Endothelial cell of umbilical vein (primary cell): ENCODE data around the gene UFSP2. TPM values are rescaled to one million over a fixed set of nuclear protein-coding genes. Genes with fewer than 3 reads are reported as not detected.

Experiments used
- BruUV-seq: library from RNA; stranded (reverse); fragments of 400-500 nt; replicated peaks from 2 replicates; lab custom pipeline; 2021; lab: Mats Ljungman, UMichigan
- CTCF ChIA-PET: fragments of 300-600, 350-600 bp; sonication (Branson Sonifier 250); formaldehyde crosslinking; loops from one replicate; lab custom pipeline; 2021; ENCODE audit warnings: antibody characterized with exemption, inconsistent platforms; lab: Charles Lee
- POLR2A ChIA-PET: fragments of 300-600, 350-600 bp; sonication (Branson Sonifier 250); formaldehyde crosslinking; loops from one replicate; lab custom pipeline; 2021; ENCODE audit warnings: antibody characterized with exemption, inconsistent platforms; lab: Charles Lee
- DNase-seq: peaks from one replicate; pipeline ENCODE4 v3.0.0-alpha.2; 2011; ENCODE audit warnings: low read depth, low spot score
- FAIRE-seq: peaks from 2 replicates; lab custom pipeline; 2011; peaks lifted over from hg19 to GRCh38; lab: Jason Lieb, UNC
- H2AFZ ChIP-seq: 2 replicates; pipeline ENCODE4 v1.6.0; 2012; ENCODE audit warnings: low read depth, low read length, control low read depth, inconsistent platforms
- H3K27ac ChIP-seq: 2 replicates; pipeline ENCODE4 v1.5.1; 2011; ENCODE audit warnings: low read depth, mild to moderate bottlenecking, control low read depth, low read length, moderate library complexity; ENCODE audit not compliant: insufficient read depth
- H3K27me3 ChIP-seq, 2 experiments: 2 replicates each; pipeline versions ENCODE4 v1.6.0 to v1.6.1; 2011; ENCODE audit warnings: low read length in 2 of 2, mixed read lengths in 1 of 2; ENCODE audit not compliant: control insufficient read depth in 2 of 2, insufficient read depth in 2 of 2
- H3K36me3 ChIP-seq, 2 experiments: 2 replicates in 1 of 2; 3 replicates in 1 of 2; pipeline ENCODE4 v1.5.1; 2011; ENCODE audit warnings: low read length in 2 of 2, mild to moderate bottlenecking in 1 of 2, moderate library complexity in 1 of 2; ENCODE audit not compliant: control insufficient read depth in 2 of 2, insufficient read depth in 2 of 2; ENCODE audit errors: extremely low read depth in 1 of 2
- H3K4me1 ChIP-seq: 3 replicates; pipeline ENCODE4 v1.5.1; 2011; ENCODE audit warnings: mild to moderate bottlenecking, low read length; ENCODE audit not compliant: control insufficient read depth, insufficient read depth; ENCODE audit errors: extremely low read depth
- H3K4me2 ChIP-seq: 2 replicates; pipeline ENCODE4 v1.6.1; 2011; ENCODE audit warnings: low read length, control low read depth, mixed read lengths; ENCODE audit not compliant: insufficient read depth
- H3K4me3 ChIP-seq, 3 experiments: fragments of 200-600 bp in 1 of 3; sonication (generic), shearing (Covaris generic) in 1 of 3; replicated peaks in 1 of 3; 2 replicates each; pipeline ENCODE4 v1.5.1; 2011 to 2016; ENCODE audit warnings: control low read depth in 3 of 3, low read length in 3 of 3, mild to moderate bottlenecking in 2 of 3, inconsistent platforms in 1 of 3, low read depth in 1 of 3, moderate library complexity in 1 of 3; ENCODE audit not compliant: insufficient read depth in 1 of 3
- H3K79me2 ChIP-seq: 2 replicates; pipeline ENCODE4 v1.6.0; 2012; ENCODE audit warnings: low read length, inconsistent platforms; ENCODE audit not compliant: control insufficient read depth, insufficient read depth
- H3K9ac ChIP-seq: replicated peaks from 2 replicates; pipeline ENCODE3; 2011; ENCODE audit warnings: low read length, control low read depth; ENCODE audit not compliant: insufficient read depth; ENCODE audit errors: extremely low read depth
- H3K9me1 ChIP-seq: replicated peaks from 3 replicates; pipeline ENCODE4 v1.6.0; 2011; ENCODE audit warnings: mild to moderate bottlenecking, low read length; ENCODE audit not compliant: control insufficient read depth, insufficient read depth; ENCODE audit errors: extremely low read depth
- H3K9me3 ChIP-seq: replicated peaks from 2 replicates; pipeline ENCODE4 v1.5.1; 2012; ENCODE audit warnings: low read length, inconsistent platforms; ENCODE audit not compliant: control insufficient read depth, insufficient read depth
- H4K20me1 ChIP-seq: replicated peaks from 2 replicates; pipeline ENCODE3; 2011; ENCODE audit warnings: mild to moderate bottlenecking, low read length; ENCODE audit not compliant: control insufficient read depth, insufficient read depth; ENCODE audit errors: extremely low read depth
- EZH2 ChIP-seq: IDR thresholded peaks from 2 replicates; pipeline ENCODE4 v1.6.1; 2012; ENCODE audit warnings: borderline replicate concordance, low read depth, mild to moderate bottlenecking, moderate library complexity, low read length, inconsistent platforms; ENCODE audit not compliant: severe bottlenecking
- FOS ChIP-seq: IDR thresholded peaks from 2 replicates; pipeline ENCODE4 v1.6.1; 2011; ENCODE audit warnings: mild to moderate bottlenecking, low read length, moderate library complexity, borderline replicate concordance; ENCODE audit not compliant: insufficient read depth
- MAX ChIP-seq: IDR thresholded peaks from 2 replicates; pipeline ENCODE4 v1.6.1; 2011; ENCODE audit not compliant: insufficient read depth, insufficient read length
- POLR2A ChIP-seq: IDR thresholded peaks from 2 replicates; pipeline ENCODE4 v1.6.1; 2012; ENCODE audit warnings: low read depth, mild to moderate bottlenecking, control low read depth, low read length
- POLR2AphosphoS5 ChIP-seq: IDR thresholded peaks from 2 replicates; pipeline ENCODE4 v1.6.1; 2012; ENCODE audit warnings: low read depth, mild to moderate bottlenecking, control low read depth, low read length, moderate library complexity; ENCODE audit not compliant: insufficient read depth
- dilution Hi-C: fragments of 300-500 bp; cut with MboI; formaldehyde crosslinking; loops from one replicate; pipeline ENCODE4 v1.15.0; 2019; ENCODE audit warnings: low sequenced_read_pairs; ENCODE audit not compliant: extremely low pct_ligation_motif_present
- intact Hi-C: fragments of 100-400 bp; cut with micrococcal nuclease; formaldehyde crosslinking; loops from one replicate; pipeline ENCODE4 v1.10.0; 2022
- polyA plus RNA-seq, 4 experiments: library from polyadenylated mRNA; depleted of rRNA in 3 of 4; stranded (reverse) in 3 of 4; unstranded in 1 of 4; fragments of >200 nt; gene quantifications; 2 replicates each; pipeline versions ENCODE4 v1.2.1 to v1.2.3, GENCODE V29; 2011 to 2012; ENCODE audit warnings: missing spikeins in 1 of 4
- total RNA-seq: library from RNA; stranded (reverse); gene quantifications from 2 replicates; pipeline ENCODE4 v1.2.3, GENCODE V29; 2021
- TF ChIP-seq, protein P1 (sequence below), 2 donors: IDR thresholded peaks; 1 replicate in 1 of 2; 2 replicates in 1 of 2; pipeline ENCODE4 v1.5.1; 2011; ENCODE audit warnings: low read length in 2 of 2, mild to moderate bottlenecking in 2 of 2, moderate library complexity in 2 of 2, control low read depth in 1 of 2, inconsistent platforms in 1 of 2, low read depth in 1 of 2; ENCODE audit not compliant: insufficient read depth in 1 of 2; ENCODE audit errors: extremely low read depth in 1 of 2

Gene UFSP2
- total and polyA plus RNA-seq, 2 donors (not counting 3 experiments of a cell fraction or from before 2014, with no cell fraction given) = 25.2 to 26.7 TPM

DNA sequence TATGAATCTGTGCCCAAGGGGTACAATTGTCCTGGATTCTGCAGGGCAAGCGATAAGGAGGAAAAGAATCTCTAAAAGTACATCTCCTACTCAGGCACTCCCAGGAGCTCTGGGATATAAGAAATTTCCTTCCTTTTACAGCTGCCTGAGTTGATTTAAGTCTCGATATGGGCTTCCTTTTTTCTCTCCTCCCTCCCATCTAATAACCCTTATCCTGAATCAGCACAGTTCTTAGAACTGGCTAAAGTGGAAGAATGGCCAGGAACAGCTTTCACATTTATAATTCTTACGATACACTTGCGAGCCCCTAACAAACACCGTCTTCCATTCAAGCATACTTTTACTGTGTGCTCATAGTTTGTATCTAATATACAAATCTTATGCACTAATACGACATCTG lies 51.2 kb downstream of the UFSP2 start:
- intact Hi-C loops (no loop called here), dilution Hi-C loops (no loop called here)
- Histone ChIP-seq H3K27ac (no peak overlapping the region), H4K20me1 (no peaks in the 10 kb centered on the region), H3K9me1 (no peaks in the 10 kb centered on the region), H3K4me3 (no peak overlapping the region), H3K4me1 (peaks cover 8% of the 10 kb centered on the region), H2AFZ (peak overlapping the region; percentile 34), H3K9ac (no peak overlapping the region), H3K36me3 (peaks cover 0 to 4% of the 10 kb centered on the region in 2 experiments), H3K79me2 (no peaks in the 10 kb centered on the region), H3K27me3 (no peaks in the 10 kb centered on the region), H3K4me2 (peak overlapping the region; percentile 58), H3K9me3 (no peaks in the 10 kb centered on the region)
- ChIA-PET POLR2A (no interaction called here), CTCF (interaction anchor here (0.8 to 1.8 kb wide), 3 partner anchors 10 to 15 kb away, joined by 3 to 9 read pairs (median 5); no protein-coding TSS in a partner anchor)
- no TSS peak for BruUV-seq
- FAIRE-seq = peak; percentile 76
- TF ChIP-seq POLR2A (no peak), FOS (no peak), MAX (no peak), POLR2AphosphoS5 (no peak), EZH2 (no peak)
- TF ChIP-seq, protein P1, sequence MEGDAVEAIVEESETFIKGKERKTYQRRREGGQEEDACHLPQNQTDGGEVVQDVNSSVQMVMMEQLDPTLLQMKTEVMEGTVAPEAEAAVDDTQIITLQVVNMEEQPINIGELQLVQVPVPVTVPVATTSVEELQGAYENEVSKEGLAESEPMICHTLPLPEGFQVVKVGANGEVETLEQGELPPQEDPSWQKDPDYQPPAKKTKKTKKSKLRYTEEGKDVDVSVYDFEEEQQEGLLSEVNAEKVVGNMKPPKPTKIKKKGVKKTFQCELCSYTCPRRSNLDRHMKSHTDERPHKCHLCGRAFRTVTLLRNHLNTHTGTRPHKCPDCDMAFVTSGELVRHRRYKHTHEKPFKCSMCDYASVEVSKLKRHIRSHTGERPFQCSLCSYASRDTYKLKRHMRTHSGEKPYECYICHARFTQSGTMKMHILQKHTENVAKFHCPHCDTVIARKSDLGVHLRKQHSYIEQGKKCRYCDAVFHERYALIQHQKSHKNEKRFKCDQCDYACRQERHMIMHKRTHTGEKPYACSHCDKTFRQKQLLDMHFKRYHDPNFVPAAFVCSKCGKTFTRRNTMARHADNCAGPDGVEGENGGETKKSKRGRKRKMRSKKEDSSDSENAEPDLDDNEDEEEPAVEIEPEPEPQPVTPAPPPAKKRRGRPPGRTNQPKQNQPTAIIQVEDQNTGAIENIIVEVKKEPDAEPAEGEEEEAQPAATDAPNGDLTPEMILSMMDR (IDR thresholded peaks at IDR 0.05; ENCODE audit: extremely low read depth in 1 of 2, insufficient read depth in 1 of 2, low read depth in 1 of 2, low read length in 2 of 2) = no peak
- DNase-seq = peak; percentile 51
